GM18505 (cell line): ENCODE measurements around the gene NUDT14.

Source experiments
- ATAC-seq: cut with Tn5 transposase; IDR thresholded peaks from one replicate; pipeline ENCODE4 v1.9.1; 2021; ENCODE audit not compliant: unreplicated experiment
- POLR2A ChIP-seq: IDR thresholded peaks from 4 replicates; pipeline ENCODE4 v1.6.1; 2011; ENCODE audit warnings: borderline replicate concordance; ENCODE audit not compliant: insufficient read depth, insufficient read length; ENCODE audit errors: extremely low read depth

The NUDT14 gene

DNA sequence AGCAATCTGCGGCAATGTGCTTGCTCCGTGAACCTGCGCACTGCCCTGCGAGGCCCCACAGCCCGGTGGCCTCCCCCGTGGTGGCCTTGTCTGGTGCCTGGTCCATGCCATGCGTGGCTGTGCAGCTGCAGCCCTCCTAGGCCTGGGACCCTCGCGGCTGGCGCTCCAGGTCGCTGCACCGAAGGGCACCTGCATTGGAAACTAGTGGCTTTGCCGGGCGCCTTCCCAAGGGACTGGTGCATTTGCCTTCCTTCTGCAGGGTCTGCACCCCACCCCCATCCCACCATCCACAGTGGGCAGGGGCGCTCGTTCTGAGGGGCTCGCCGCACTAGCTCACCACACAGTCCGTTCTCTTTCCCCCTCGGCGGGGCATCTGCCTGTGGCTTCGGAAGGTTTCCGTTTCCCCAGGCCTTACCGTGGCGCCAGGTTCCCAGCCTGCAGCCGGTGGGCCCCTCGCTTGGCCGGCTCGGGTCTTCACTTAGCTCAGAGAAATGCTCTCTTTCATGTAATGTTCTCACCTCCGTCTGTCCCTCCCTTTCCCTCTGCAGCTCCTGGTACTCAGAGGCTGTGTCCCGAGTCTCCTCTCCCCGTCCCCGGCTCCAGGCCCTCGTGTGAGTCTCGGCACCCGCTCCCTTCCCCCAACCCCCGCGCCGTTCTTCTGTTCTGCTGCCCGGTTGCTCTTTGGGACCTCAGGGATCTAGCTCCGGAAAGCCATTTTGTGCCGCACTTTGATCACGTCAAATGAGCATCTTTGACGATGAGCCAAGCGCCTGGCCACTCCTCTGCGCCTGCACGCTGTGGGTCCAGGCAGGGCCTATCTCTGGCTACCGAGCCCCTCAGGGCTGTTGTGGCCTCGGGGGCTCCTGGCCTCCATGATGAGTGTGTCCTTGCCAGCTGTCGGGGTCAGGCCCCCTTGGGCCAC, 44.5 kb downstream of the NUDT14 start:
- TF ChIP-seq POLR2A, result no peak
- ATAC-seq, result no peak

DNA sequence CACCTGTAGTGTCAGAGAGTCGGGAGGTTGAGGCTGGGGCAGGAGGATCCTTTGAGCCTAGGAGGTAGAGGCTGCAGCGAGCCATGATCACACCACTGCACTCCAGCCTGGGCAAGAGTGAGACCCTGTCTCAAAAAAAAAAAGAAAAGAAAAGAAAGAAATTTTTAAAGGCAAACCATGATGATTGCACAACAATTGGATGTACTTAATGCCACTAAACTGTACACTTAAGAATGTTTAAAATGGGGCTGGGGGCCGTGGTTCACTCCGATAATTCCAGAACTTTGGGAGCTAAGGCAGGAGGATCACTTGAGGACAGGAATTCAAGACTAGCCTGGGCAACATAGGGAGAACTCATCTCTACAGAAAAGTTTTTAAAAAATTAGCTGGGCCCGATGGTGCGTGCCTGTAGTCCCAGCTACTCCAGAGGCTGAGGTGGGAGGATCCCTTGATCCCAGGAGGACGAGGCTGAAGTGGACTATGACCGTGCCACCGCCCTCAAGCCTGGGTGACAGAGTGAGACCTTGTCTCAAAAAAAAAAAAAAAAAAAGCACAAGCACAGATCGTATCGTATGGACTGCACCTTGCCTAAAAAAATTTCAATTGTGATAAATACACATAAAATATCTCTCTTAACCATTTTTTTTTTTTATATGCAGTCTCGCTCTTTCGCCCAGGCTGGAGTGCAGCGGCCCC, 45.3 kb downstream of the NUDT14 start:
- no peak for TF ChIP-seq POLR2A

DNA sequence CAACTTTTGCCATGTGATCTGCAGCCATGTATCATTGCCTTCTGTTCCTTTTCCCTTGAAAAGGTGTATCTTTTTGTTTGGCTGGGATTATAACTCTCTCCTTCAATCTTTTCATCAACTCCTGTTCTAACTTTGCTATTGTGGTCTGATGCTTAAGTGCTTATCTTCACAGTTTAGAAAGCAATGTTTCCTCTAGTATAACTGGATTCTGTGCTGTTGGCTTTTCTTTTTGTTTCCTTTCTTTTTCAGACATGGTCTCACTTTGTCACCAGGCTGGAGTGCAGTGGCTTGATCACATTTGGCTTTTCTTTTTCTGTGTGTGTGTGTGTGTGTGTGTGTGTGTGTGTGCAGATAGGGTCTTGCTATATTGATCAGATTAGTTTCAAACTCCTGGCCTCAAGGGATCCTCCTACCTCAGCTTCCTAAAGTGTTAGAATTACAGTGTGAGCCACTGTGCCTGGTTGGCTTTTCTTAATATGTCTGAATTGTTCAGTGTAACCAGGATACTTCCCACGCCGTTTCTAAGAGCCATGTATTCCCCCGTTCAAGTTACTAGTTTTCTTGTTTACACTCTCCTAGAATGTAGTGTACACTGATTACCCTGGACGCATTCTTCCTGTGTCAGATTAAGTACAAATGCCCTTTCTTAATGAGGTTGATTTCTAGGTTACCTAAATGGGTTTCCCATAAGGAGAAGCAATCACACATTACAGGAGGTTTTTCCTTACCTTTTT, 48.0 kb downstream of the NUDT14 start:
- ATAC-seq, result no peak
- TF ChIP-seq POLR2A, result no peak

More for the DNA sequence above, 45.3 kb downstream of the NUDT14 start:
- ATAC-seq, result no peak

DNA sequence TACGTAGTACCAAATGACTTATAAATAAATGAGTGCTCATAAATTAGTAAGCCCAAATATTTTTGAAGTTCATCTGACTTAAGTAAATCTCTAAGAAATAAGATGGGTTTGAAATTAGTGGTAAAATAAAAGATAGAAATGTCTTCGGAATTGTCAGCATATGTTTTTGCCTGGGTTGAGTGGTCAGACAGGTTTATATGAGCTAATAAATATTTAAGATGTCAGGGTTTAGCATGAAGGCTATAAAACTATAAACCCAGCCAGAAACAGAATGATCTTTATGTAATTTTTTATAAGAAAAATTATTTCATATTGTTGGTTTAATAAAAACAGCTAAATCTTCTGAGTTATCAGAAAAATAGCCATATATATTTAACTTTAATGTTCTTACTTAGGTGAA, 49.9 kb downstream of the NUDT14 start:
- no peak for ATAC-seq
- no peak for TF ChIP-seq POLR2A

DNA sequence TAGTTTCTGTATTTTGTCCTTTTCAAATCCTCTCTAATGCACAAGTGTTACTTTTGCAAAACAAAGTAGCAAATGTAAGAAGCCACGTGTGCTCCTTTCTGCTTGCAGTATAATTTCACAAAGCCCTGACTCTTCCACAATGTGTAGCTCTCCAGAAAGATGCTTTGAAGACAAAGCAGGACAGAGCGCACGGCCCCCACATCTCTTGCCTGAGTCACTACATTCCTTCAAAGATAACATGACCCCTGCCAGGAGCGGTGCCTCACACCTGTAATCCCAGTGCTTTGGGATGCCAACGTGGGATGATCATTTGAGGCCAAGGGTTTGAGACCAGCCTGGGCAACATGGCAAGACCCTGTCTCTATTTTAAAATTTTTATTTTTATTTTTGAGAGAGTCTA, 53.1 kb downstream of the NUDT14 start:
- no peak for TF ChIP-seq POLR2A

DNA sequence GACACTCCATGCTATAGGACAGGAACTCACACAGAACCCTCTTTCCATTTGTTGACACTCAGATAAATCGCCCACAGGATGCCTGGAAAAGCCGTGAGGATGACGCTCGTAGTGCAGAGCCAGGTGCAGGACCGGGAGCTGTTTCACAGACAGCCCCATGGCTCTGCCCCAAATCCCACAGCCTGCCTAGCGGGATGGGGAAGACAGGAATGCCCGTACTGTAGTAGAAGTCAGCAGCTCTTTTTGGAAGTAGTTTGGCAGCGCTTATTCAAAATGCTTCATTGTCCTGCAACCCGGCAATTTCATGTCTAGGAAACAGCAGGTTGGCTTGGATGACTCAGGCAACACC, 54.2 kb downstream of the NUDT14 start:
- no peak for ATAC-seq
- TF ChIP-seq POLR2A, result no peak

More for the DNA sequence above, 53.1 kb downstream of the NUDT14 start:
- ATAC-seq, result no peak

DNA sequence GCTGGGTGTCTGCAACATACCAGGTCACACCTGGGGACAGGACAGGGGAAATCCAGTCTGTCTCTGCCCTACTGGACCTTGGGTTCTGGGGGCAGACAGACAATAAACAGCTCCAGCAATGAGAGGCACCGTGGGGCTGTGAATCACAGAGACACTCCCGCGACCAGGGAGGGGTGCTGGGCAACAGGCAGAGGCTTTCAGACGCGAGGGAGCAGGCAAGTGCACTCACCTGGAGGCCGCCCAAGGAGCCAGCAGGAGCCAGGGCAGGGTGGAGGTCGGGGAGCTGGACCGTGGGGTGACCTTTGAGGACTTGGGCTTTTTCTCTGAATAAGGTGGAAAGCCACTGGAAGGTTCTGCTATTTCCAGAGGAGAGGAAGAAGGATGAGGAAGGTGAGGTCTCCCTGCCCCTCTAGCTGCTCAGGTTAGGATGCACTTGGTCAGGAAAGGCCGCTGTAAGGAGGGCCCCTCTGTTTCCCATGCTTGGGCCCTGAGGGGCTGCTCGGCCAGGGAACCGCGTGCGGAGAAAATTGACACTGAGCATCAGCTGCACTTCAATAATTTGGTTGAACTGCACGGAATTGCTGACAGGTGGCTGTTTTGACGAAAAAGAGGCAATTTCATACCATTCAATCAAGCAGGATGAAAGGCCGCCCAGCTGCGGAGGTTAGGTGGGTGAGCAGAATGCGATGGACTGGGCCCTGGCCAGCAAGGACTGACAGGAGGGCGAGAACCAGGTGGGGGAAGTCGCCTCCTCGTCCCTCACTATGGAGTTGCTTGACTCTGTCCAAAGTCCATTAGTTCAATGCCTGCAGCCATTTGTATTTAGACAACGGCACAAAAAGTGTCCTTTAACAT, 54.8 kb downstream of the NUDT14 start:
- no peak for ATAC-seq
- TF ChIP-seq POLR2A, result no peak

DNA sequence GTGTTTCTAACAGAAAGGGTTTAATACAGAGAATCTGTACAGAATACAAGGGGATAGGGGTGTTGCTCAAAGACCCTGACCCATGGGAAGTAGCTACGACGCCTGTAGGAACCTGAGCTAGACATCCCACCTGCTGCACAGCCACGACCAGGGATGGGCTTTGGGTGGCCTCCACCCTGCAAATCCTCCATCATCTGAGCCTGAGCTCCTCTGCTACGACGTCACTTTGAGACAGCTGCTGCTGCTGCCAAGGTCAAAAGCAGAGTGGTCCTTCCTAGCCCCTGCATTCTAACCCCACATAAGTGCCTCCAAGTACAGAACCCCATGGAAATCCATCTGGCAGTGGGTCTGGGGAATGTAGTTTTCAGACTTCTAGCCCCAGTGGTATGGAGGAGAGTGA, 56.3 kb downstream of the NUDT14 start:
- no peak for TF ChIP-seq POLR2A
- ATAC-seq, result no peak

DNA sequence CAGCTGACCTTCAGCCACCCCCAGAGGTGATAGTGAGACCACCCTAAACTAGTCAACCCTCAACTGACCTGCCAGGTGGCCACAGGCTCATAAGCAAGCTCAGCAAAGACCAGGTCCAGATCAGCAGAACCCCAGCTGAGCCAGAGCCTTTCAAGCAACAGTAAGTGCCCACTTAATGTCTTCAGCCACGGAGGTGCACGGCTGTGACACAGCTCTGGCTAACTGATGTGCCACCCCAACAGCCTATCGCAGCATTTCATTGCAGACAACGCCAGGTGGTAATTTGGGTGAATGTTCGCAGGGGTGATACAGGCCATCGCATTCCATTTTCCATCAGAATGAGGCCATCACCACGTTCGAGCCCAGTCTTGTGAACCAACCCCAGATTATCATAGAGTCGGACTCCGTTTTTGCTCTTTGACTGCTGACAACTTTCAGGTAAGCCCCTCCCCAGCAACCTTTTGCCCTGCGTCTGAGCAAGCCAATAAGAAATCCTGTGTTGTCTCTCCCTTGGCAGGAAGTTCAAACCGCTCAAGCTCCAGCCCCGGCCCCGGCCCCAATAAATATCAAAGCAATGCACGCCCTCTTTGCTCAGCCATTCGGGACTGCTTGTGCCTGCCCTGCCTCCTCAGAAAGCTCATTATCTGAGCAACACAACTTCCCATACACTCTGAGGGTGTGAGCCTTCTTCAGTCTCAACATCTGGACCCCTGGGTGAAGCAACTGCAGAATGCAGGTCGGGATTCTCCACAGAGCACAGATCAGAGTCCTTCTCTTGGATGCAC, 56.9 kb downstream of the NUDT14 start:
- ATAC-seq, result no peak
- no peak for TF ChIP-seq POLR2A

DNA sequence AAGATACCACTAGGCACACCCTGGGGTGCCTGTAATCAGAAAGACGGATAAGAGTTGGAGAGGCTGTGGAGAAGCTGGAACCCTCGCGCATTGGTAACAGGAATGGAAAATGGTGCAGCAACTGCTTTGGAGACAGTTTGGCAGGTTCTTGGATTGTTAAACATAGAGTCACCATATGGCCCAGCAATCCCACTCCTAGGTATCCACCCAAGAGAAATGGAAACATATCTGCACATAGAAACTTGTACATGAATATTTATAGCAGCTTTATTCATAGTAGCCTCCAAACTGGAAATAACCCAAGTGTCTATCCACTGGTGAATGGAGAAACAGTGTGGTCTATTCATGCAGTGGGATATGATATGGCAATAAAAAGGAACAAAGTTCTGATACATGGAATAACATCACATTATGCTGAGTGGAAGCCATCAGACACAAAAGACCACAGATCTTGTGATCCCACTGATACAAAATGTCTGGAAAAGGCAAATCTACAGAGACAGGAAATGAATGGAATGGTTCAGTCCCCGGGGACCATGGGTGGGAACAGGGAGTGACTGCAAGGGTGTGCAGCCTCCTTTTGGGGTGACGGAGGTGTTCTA, 57.9 kb downstream of the NUDT14 start:
- no peak for ATAC-seq
- TF ChIP-seq POLR2A, result no peak
